Testis (tissue), 3 donors: ENCODE data around the gene COL4A2. TPM values are rescaled to one million over a fixed set of nuclear protein-coding genes. Genes with fewer than 3 reads are reported as not detected.

Source experiments
- DNase-seq: peaks from one replicate; pipeline ENCODE4 v3.0.0-alpha.2; 2019
- H3K27ac ChIP-seq, 2 donors: fragments of 200-600 bp; sonication (generic); one replicate each; pipeline ENCODE4 v1.5.1; 2019
- H3K27me3 ChIP-seq: fragments of 200-600 bp; sonication (generic); one replicate; pipeline ENCODE4 v1.5.1; 2019
- H3K36me3 ChIP-seq: fragments of 200-600 bp; sonication (generic); one replicate; pipeline ENCODE4 v1.5.1; 2017; ENCODE audit warnings: low read depth; ENCODE audit errors: missing control alignments
- H3K4me1 ChIP-seq: fragments of 200-600 bp; sonication (generic); one replicate; pipeline ENCODE4 v1.5.1; 2019
- H3K4me3 ChIP-seq, 2 donors: fragments of 200-600 bp; sonication (generic); one replicate each; pipeline ENCODE4 v1.5.1; 2017 to 2019
- H3K9me3 ChIP-seq: fragments of 200-600 bp; sonication (generic); one replicate; pipeline ENCODE4 v1.5.1; 2017
- POLR2A ChIP-seq: fragments of 450-650 bp; IDR thresholded peaks from one replicate; pipeline ENCODE4 v1.6.1; 2017; ENCODE audit warnings: antibody characterized with exemption, mild to moderate bottlenecking, moderate library complexity
- WGBS, 2 donors: methylation state at CpG; one replicate each; pipeline ENCODE4 v1.1.5; 2018; 5-methylcytosine and 5-hydroxymethylcytosine counted together
- intact Hi-C: fragments of 100-400 bp; cut with DNase I; formaldehyde crosslinking; loops from one replicate; pipeline ENCODE4 v1.15.1; 2023; ENCODE audit warnings: low total_unique reads
- polyA plus RNA-seq: library from polyadenylated mRNA; stranded (reverse); fragments of 350-450 nt; fragmentation: Illumina TruSeq; extraction: RNeasy Lipid Tissue Mini Kit (QIAGEN cat#74804); gene quantifications from one replicate; pipeline ENCODE4 v1.2.3, GENCODE V29; 2014; ENCODE audit warnings: low read depth, low replicate concordance; ENCODE audit not compliant: insufficient read depth
- total RNA-seq, 2 donors: library from RNA; depleted of rRNA; stranded (reverse); fragments of >200 nt; gene quantifications; one replicate each; pipeline ENCODE4 v1.2.3, GENCODE V29; 2016
- TF ChIP-seq, protein P1 (sequence below), 3 experiments: fragments of 450-650 bp in 2 of 3; fragments of 200-600 bp in 1 of 3; sonication (generic) in 1 of 3; IDR thresholded peaks; one replicate each; pipeline ENCODE4 v1.5.1; 2016 to 2019; ENCODE audit warnings: antibody characterized with exemption in 3 of 3, mild to moderate bottlenecking in 2 of 3, moderate library complexity in 1 of 3

The COL4A2 gene
- total and polyA plus RNA-seq, 3 donors from 2014 or later: 69.1 to 89.9 (median 81.0) TPM

DNA sequence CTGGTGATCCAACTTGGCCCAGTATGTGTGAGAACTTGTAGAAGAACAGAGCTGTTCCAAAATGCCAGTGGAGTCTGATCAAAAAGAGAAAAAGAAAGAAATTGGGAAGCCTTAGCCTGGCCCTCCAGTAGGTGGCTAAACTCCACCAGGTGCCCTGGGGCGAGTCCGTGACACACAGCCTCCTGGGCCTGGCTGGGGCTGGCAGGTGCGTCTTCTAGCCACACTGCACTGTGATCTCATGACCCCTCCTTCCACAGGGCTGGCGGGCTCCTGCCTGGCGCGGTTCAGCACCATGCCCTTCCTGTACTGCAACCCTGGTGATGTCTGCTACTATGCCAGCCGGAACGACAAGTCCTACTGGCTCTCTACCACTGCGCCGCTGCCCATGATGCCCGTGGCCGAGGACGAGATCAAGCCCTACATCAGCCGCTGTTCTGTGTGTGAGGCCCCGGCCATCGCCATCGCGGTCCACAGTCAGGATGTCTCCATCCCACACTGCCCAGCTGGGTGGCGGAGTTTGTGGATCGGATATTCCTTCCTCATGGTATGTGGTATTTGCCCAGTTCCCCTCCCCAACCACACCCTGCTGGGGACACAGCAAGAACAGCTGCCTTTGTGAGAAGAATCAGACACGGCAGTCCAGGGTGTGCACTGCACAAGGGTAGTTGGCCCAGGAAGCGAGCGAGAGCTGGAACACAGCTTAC lies 200.7 kb downstream of the COL4A2 start:
- Histone ChIP-seq H3K4me3 (no peak overlapping the region), H3K27ac (peak overlapping the region in 1 of 2 donors; percentile 41), H3K9me3 (no peaks in the 10 kb centered on the region), H3K36me3 (no peaks in the 10 kb centered on the region), H3K4me1 (peaks cover 19% of the 10 kb centered on the region), H3K27me3 (no peaks in the 10 kb centered on the region)
- intact Hi-C loops: no loop called here
- 92 to 96% methylated on average over 5 to 23 of the region's 23 CpGs for WGBS, 2 donors
- DNase-seq: no peak
- TF ChIP-seq, protein P1, sequence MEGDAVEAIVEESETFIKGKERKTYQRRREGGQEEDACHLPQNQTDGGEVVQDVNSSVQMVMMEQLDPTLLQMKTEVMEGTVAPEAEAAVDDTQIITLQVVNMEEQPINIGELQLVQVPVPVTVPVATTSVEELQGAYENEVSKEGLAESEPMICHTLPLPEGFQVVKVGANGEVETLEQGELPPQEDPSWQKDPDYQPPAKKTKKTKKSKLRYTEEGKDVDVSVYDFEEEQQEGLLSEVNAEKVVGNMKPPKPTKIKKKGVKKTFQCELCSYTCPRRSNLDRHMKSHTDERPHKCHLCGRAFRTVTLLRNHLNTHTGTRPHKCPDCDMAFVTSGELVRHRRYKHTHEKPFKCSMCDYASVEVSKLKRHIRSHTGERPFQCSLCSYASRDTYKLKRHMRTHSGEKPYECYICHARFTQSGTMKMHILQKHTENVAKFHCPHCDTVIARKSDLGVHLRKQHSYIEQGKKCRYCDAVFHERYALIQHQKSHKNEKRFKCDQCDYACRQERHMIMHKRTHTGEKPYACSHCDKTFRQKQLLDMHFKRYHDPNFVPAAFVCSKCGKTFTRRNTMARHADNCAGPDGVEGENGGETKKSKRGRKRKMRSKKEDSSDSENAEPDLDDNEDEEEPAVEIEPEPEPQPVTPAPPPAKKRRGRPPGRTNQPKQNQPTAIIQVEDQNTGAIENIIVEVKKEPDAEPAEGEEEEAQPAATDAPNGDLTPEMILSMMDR (IDR thresholded peaks at IDR 0.05): no peak
- no peak for TF ChIP-seq POLR2A

GRCh38 chr13:110509478-110509926 lies 202.4 kb downstream of the COL4A2 start:
- Histone ChIP-seq H3K9me3 (no peaks in the 10 kb centered on the region), H3K4me1 (peaks cover 19% of the 10 kb centered on the region), H3K36me3 (no peaks in the 10 kb centered on the region), H3K4me3 (no peak overlapping the region), H3K27ac (no peak overlapping the region), H3K27me3 (no peaks in the 10 kb centered on the region)
- TF ChIP-seq, protein P1 (IDR thresholded peaks at IDR 0.05): no peak
- no peak for TF ChIP-seq POLR2A
- no peak for DNase-seq
- intact Hi-C loops: no loop called here
- 36 to 45% methylated on average over 4 of the region's 4 CpGs for WGBS, 2 donors

GRCh38 chr13:110509971-110510786 lies 203.1 kb downstream of the COL4A2 start:
- H3K27ac ChIP-seq: no peak overlapping the region
- H3K4me1 ChIP-seq: peaks cover 19% of the 10 kb centered on the region
- 46 to 63% methylated on average over 18 of the region's 18 CpGs for WGBS, 2 donors
- H3K27me3 ChIP-seq: no peaks in the 10 kb centered on the region
- TF ChIP-seq POLR2A: no peak
- TF ChIP-seq, protein P1 (IDR thresholded peaks at IDR 0.05): no peak
- intact Hi-C loops: no loop called here
- peak; percentile 54 for DNase-seq
- no peak overlapping the region for H3K4me3 ChIP-seq
- H3K36me3 ChIP-seq: no peaks in the 10 kb centered on the region
- H3K9me3 ChIP-seq: no peaks in the 10 kb centered on the region

DNA sequence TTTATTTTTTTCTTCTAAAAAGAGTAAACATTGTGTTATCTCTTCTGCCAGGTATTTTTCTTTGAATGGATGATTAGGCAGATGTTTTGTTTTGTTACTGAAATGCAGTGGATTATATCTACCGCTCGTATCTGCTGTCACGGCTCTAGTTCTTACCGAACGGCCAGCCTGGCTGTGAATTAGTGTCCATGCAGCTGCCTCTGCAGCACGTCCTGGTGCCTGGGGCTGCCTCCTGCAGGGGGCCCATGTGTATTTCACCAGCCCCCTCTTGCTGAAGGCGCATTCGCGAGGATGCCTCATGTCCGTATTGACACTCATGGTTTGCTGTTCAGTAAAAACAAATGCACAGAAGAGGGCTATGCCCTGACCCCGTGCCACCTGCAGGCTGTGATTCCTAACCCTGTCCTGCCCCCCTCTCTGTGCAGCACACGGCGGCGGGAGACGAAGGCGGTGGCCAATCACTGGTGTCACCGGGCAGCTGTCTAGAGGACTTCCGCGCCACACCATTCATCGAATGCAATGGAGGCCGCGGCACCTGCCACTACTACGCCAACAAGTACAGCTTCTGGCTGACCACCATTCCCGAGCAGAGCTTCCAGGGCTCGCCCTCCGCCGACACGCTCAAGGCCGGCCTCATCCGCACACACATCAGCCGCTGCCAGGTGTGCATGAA lies 204.6 kb downstream of the COL4A2 start:
- no peaks in the 10 kb centered on the region for H3K27me3 ChIP-seq
- no peaks in the 10 kb centered on the region for H3K9me3 ChIP-seq
- H3K4me3 ChIP-seq: no peak overlapping the region
- H3K4me1 ChIP-seq: peaks cover 17% of the 10 kb centered on the region
- intact Hi-C loops: no loop called here
- no peak overlapping the region for H3K27ac ChIP-seq
- no peaks in the 10 kb centered on the region for H3K36me3 ChIP-seq
- 91 to 94% methylated on average over 31 of the region's 31 CpGs for WGBS, 2 donors
- TF ChIP-seq, protein P1 (IDR thresholded peaks at IDR 0.05): no peak
- TF ChIP-seq POLR2A: no peak
- DNase-seq: no peak
